Mammary epithelial cell (primary cell): ENCODE results near the gene CELF2.

ENCODE experiments used
- CTCF ChIP-seq, 2 donors: IDR thresholded peaks in 1 of 2; conservative IDR thresholded peaks in 1 of 2; 2 replicates each; pipeline ENCODE4 v1.5.1; 2011 to 2012; ENCODE audit warnings: inconsistent platforms in 2 of 2, low read length in 2 of 2, mild to moderate bottlenecking in 2 of 2, control low read depth in 1 of 2, low read depth in 1 of 2; ENCODE audit not compliant: insufficient read depth in 1 of 2; ENCODE audit errors: extremely low read depth in 1 of 2
- EZH2 ChIP-seq: IDR thresholded peaks from 2 replicates; pipeline ENCODE4 v1.6.1; 2012; ENCODE audit warnings: low read length, inconsistent platforms, borderline replicate concordance

DNA sequence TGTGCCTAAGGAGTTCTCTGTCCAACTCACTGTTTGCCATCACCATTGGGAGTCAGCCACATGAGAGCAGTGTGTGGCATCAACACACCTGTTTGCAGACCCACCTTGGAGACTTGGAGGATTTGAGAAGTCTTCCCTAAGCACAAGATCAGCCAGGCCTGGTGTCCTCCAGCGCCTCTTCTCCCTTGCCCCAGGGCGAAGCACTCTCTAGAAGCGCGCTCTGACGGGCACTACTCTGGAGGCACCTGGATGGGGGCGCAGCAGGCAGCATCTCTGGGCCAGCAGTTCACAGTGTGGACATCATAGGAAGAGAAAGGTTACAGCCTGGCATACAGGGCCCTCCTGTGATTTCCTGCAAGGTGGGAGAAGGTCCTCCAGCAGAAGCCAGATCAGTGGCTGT lies 289.3 kb downstream of the CELF2 start:
- TF ChIP-seq CTCF (conservative IDR thresholded peaks at IDR 0.05 in 1 of 2, IDR thresholded peaks at IDR 0.05 in 1 of 2; ENCODE audit: extremely low read depth in 1 of 2, insufficient read depth in 1 of 2, low read depth in 1 of 2, low read length in 2 of 2), result no peak
- no peak for TF ChIP-seq EZH2
